ENCODE data around the gene GASK1A.

- TF ChIP-seq CTCF (IDR thresholded peaks at IDR 0.05) (no peak), EP300 (IDR thresholded peaks at IDR 0.05) (no peak), FOSB (CRISPR knock-in tag; IDR thresholded peaks at IDR 0.05) (no peak), BHLHE40 (IDR thresholded peaks at IDR 0.05; ENCODE audit: low read depth, low read length) (no peak), ELK1 (IDR thresholded peaks at IDR 0.05; ENCODE audit: low read depth, low read length) (no peak), JUNB (IDR thresholded peaks at IDR 0.05) (no peak), REST (IDR thresholded peaks at IDR 0.05) (no peak), POLR2A (IDR thresholded peaks at IDR 0.05; ENCODE audit: low read length) (no peak), RAD21 (conservative IDR thresholded peaks at IDR 0.05 in 1 of 2, IDR thresholded peaks at IDR 0.05 in 1 of 2) (no peak), CEBPB (IDR thresholded peaks at IDR 0.05) (no peak), MAX (IDR thresholded peaks at IDR 0.05) (no peak), USF2 (IDR thresholded peaks at IDR 0.05) (no peak), JUN (IDR thresholded peaks at IDR 0.05) (no peak)
These were observed 31.5 kb downstream of the GASK1A start for GRCh38 chr3:43010638-43011037.

Data from A549 (cell line).